Smooth muscle cell (in vitro differentiated cells): Measurements from ENCODE around the gene AP4B1. TPM values are rescaled to one million over a fixed set of nuclear protein-coding genes. Genes with fewer than 3 reads are reported as not detected.

Source experiments
- DNase-seq: peaks from one replicate; lab custom pipeline; 2025; ENCODE audit not compliant: unreplicated experiment; lab: John Stamatoyannopoulos, UW
- H2AFZ ChIP-seq: fragments of 200-600 bp; sonication (generic); 2 replicates; pipeline ENCODE4 v1.6.0; 2016; ENCODE audit warnings: antibody characterized with exemption, low read depth, mild to moderate bottlenecking
- H3F3A ChIP-seq: fragments of 200-600 bp; sonication (generic); 2 replicates; pipeline ENCODE4 v1.6.0; 2017; ENCODE audit warnings: antibody characterized with exemption, low read depth
- H3K27ac ChIP-seq: fragments of 200-600 bp; sonication (generic); 2 replicates; pipeline ENCODE4 v1.5.1; 2016; ENCODE audit warnings: low read depth, mild to moderate bottlenecking
- H3K27me3 ChIP-seq: fragments of 200-600 bp; sonication (generic); 2 replicates; pipeline ENCODE4 v1.6.1; 2016; ENCODE audit warnings: low read depth, mild to moderate bottlenecking
- H3K36me3 ChIP-seq: fragments of 200-600 bp; sonication (generic); 2 replicates; pipeline ENCODE4 v1.5.1; 2016; ENCODE audit warnings: low read depth
- H3K4me1 ChIP-seq: fragments of 200-600 bp; sonication (generic); 2 replicates; pipeline ENCODE4 v1.5.1; 2016; ENCODE audit warnings: low read depth
- H3K4me2 ChIP-seq: fragments of 200-600 bp; sonication (generic); 2 replicates; pipeline ENCODE4 v1.6.0; 2016; ENCODE audit warnings: mild to moderate bottlenecking
- H3K4me3 ChIP-seq: fragments of 200-600 bp; sonication (generic); 2 replicates; pipeline ENCODE4 v1.5.1; 2016; ENCODE audit warnings: mild to moderate bottlenecking
- H3K79me2 ChIP-seq: fragments of 200-600 bp; sonication (generic); 2 replicates; pipeline ENCODE4 v1.6.0; 2016; ENCODE audit warnings: low read depth, mild to moderate bottlenecking
- H3K9ac ChIP-seq: fragments of 200-600 bp; sonication (generic); 2 replicates; pipeline ENCODE4 v1.6.0; 2016; ENCODE audit warnings: low read depth
- H3K9me3 ChIP-seq: fragments of 200-600 bp; sonication (generic); replicated peaks from 2 replicates; pipeline ENCODE4 v1.5.1; 2016; ENCODE audit warnings: low read depth
- H4K20me1 ChIP-seq: fragments of 200-600 bp; sonication (generic); 2 replicates; pipeline ENCODE4 v1.6.0; 2016; ENCODE audit warnings: low read depth
- WGBS: methylation state at CpG from one replicate; pipeline ENCODE4 v1.1.7; 2016; ENCODE audit warnings: low lambda C conversion rate; 5-methylcytosine and 5-hydroxymethylcytosine counted together
- polyA plus RNA-seq: library from polyadenylated mRNA; unstranded; fragments of >200 nt; fragmentation: Nextera tagmentation; extraction: Ambion mirVana; gene quantifications from 2 replicates; pipeline ENCODE4 v1.2.1, GENCODE V29; 2016
- total RNA-seq: library from RNA; depleted of rRNA; stranded (reverse); fragments of >200 nt; gene quantifications from 2 replicates; pipeline ENCODE4 v1.2.3, GENCODE V29; 2014
- TF ChIP-seq, protein P1 (sequence below): fragments of 200-600 bp; sonication (generic); IDR thresholded peaks from 2 replicates; pipeline ENCODE4 v1.5.1; 2017; ENCODE audit warnings: borderline replicate concordance, mild to moderate bottlenecking, antibody characterized with exemption; ENCODE audit not compliant: insufficient read depth, poor library complexity, severe bottlenecking

The AP4B1 gene
- total and polyA plus RNA-seq, 2 experiments from 2014 or later = 11.6 to 17.3 TPM

DNA sequence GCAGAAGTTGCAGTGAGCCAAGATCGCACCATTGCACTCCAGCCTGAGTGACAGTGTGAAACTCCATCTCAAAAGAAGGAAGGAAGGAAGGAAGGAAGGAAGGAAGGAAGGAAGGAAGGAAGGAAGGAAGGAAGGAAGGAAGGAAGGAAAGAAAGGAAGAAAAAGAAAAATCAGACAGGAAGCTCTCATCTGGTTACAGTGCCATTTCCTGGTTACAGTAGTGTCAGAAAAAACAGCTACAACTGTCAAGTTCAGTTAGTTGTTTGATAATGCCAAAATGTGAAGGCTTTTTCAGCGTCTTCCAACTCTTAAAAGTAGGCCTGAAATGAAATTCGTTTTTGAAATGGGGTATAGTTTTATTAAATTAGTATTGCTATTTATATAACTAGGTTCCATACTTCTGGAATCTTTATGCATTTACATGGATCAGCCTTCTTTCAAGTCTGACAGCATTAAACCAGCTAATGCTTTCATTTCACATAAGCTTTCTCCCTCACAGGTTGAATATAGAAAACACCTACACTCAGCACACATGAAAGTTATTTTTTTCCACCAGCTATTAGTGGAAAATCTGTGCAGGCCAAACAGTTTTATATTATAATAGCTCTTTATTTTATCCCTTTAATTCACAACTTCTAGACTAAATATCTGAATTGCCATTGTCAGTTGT lies 54.3 kb downstream of the AP4B1 start:
- no peaks in the 10 kb centered on the region for H3K27me3 ChIP-seq
- H3K27ac ChIP-seq = no peak overlapping the region
- H3F3A ChIP-seq = no peaks in the 10 kb centered on the region
- H3K4me1 ChIP-seq = no peaks in the 10 kb centered on the region
- no peaks in the 10 kb centered on the region for H3K79me2 ChIP-seq
- no peaks in the 10 kb centered on the region for H4K20me1 ChIP-seq
- H2AFZ ChIP-seq = no peak overlapping the region
- DNase-seq = no peak
- H3K4me3 ChIP-seq = no peak overlapping the region
- H3K9ac ChIP-seq = no peak overlapping the region
- H3K9me3 ChIP-seq = no peaks in the 10 kb centered on the region
- peaks cover 4% of the 10 kb centered on the region for H3K36me3 ChIP-seq
- H3K4me2 ChIP-seq = no peak overlapping the region
- TF ChIP-seq, protein P1, sequence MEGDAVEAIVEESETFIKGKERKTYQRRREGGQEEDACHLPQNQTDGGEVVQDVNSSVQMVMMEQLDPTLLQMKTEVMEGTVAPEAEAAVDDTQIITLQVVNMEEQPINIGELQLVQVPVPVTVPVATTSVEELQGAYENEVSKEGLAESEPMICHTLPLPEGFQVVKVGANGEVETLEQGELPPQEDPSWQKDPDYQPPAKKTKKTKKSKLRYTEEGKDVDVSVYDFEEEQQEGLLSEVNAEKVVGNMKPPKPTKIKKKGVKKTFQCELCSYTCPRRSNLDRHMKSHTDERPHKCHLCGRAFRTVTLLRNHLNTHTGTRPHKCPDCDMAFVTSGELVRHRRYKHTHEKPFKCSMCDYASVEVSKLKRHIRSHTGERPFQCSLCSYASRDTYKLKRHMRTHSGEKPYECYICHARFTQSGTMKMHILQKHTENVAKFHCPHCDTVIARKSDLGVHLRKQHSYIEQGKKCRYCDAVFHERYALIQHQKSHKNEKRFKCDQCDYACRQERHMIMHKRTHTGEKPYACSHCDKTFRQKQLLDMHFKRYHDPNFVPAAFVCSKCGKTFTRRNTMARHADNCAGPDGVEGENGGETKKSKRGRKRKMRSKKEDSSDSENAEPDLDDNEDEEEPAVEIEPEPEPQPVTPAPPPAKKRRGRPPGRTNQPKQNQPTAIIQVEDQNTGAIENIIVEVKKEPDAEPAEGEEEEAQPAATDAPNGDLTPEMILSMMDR = no peak
- 70% methylated on average over 2 of the region's 3 CpGs for WGBS

DNA sequence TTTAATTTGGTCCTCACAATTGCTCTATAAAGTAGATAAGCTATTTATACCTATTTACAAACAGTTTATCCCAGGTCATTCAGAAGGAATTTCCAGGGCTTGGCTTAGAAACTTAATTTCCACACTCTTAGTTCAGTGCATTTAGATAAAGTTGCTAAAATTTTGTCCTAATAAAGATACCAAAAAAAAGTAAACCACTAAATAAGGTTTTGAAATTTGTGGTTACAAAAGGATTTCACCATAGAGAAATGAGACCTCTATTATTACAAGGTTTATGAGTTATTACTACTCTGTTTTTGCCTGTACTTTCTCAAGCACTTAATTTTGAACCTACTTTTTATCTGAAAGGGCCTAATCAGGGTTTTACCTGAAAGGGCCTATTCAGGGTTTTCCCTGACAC lies 55.5 kb downstream of the AP4B1 start:
- peaks cover 4% of the 10 kb centered on the region for H3K36me3 ChIP-seq
- H3K4me2 ChIP-seq = no peak overlapping the region
- no peak overlapping the region for H3K9ac ChIP-seq
- TF ChIP-seq, protein P1 = no peak
- no peaks in the 10 kb centered on the region for H4K20me1 ChIP-seq
- no peak for DNase-seq
- H3K9me3 ChIP-seq = no peaks in the 10 kb centered on the region
- no peak overlapping the region for H3K4me3 ChIP-seq
- H3K4me1 ChIP-seq = no peaks in the 10 kb centered on the region
- H3K27ac ChIP-seq = no peak overlapping the region
- no peak overlapping the region for H2AFZ ChIP-seq
- no peaks in the 10 kb centered on the region for H3F3A ChIP-seq
- no peaks in the 10 kb centered on the region for H3K79me2 ChIP-seq
- no peaks in the 10 kb centered on the region for H3K27me3 ChIP-seq

DNA sequence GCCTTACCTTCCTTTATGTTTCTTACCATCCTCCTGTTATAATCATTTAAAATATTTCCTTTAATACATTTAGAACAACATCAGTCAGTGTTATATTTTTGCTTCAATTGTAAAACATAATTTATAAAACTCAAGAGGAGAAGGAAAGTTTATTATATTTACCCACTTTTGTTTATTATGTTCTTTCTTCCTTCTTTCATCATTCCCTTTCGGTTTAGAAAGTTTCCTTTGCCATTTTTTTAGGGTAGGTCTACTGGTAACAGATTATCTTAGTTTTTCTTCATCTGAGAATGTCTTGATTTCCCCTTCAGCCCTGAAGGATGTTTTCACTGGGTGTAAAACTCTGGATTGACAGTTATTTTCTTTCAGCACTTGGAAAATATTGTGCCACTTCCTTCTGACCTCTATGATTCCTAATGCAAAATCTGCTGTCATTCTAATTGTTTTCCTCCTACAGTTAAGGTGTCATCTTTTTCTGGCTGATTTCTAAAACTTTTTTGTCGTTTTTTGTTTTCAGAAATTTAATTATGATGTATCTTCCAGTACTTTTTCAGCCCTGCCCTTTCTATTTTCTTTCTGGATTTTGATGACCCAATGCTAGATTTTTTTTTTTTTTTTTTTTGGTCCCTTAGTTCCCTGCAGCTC lies 58.1 kb downstream of the AP4B1 start:
- no peaks in the 10 kb centered on the region for H4K20me1 ChIP-seq

More for the DNA sequence above, 58.1 kb downstream of the AP4B1 start:
- TF ChIP-seq, protein P1 = no peak
- Histone ChIP-seq H3K4me2 (no peak overlapping the region), H2AFZ (no peak overlapping the region), H3K4me1 (no peaks in the 10 kb centered on the region), H3K27me3 (no peaks in the 10 kb centered on the region), H3K79me2 (no peaks in the 10 kb centered on the region), H3K4me3 (no peak overlapping the region), H3K9ac (no peak overlapping the region), H3K36me3 (peaks cover 4% of the 10 kb centered on the region), H3K27ac (no peak overlapping the region), H3K9me3 (no peaks in the 10 kb centered on the region), H3F3A (no peaks in the 10 kb centered on the region)
- 76% methylated on average over 2 of the region's 2 CpGs for whole genome bisulfite sequencing
- no peak for DNase-seq

Other genes starting within 250 kb of the AP4B1 start
- 25.4 and 34.8 TPM in 2 replicates for gene PHTF1, start 145.3 kb downstream of the AP4B1 start, total RNA-seq
- 19.7 and 23.9 TPM in 2 replicates for gene PHTF1, start 145.3 kb downstream of the AP4B1 start, polyA plus RNA-seq
- gene RSBN1, start 92.3 kb downstream of the AP4B1 start, total RNA-seq = 18.3 and 22.5 TPM in 2 replicates
- gene RSBN1, start 92.3 kb downstream of the AP4B1 start, polyA plus RNA-seq = 9.0 and 12.3 TPM in 2 replicates
- gene PTPN22, start 33.1 kb downstream of the AP4B1 start, total RNA-seq = not detected in 2 replicates
- gene PTPN22, start 33.1 kb downstream of the AP4B1 start, polyA plus RNA-seq = not detected in 2 replicates
- 0.13 TPM in 1 of 2 replicates, not detected in the other for gene BCL2L15, start 17.2 kb downstream of the AP4B1 start, total RNA-seq
- not detected in 2 replicates for gene BCL2L15, start 17.2 kb downstream of the AP4B1 start, polyA plus RNA-seq
- 5.6 and 11.0 TPM in 2 replicates for gene DCLRE1B, start 527 bp upstream of the AP4B1 start, total RNA-seq
- gene DCLRE1B, start 527 bp upstream of the AP4B1 start, polyA plus RNA-seq = 5.9 and 6.6 TPM in 2 replicates
- gene HIPK1, start 24.5 kb upstream of the AP4B1 start, total RNA-seq = 34.2 TPM in 2 replicates
- gene HIPK1, start 24.5 kb upstream of the AP4B1 start, polyA plus RNA-seq = 11.4 and 12.0 TPM in 2 replicates
- gene OLFML3, start 74.7 kb upstream of the AP4B1 start, total RNA-seq = 220 and 274 TPM in 2 replicates
- gene OLFML3, start 74.7 kb upstream of the AP4B1 start, polyA plus RNA-seq = 256 and 308 TPM in 2 replicates
- gene SYT6, start 249.1 kb upstream of the AP4B1 start, total RNA-seq = not detected in 2 replicates
- 0.15 TPM in 1 of 2 replicates, not detected in the other for gene SYT6, start 249.1 kb upstream of the AP4B1 start, polyA plus RNA-seq